SU-DHL-6 (cell line): ENCODE measurements around the gene RNF181.
A peak's percentile ranks its signal among the peaks of the same experiment; 100 is the strongest.

ENCODE experiments used
- H2AFZ ChIP-seq: fragments of 200-600 bp; sonication (generic); 2 replicates; pipeline ENCODE4 v1.6.1; 2014; ENCODE audit warnings: low read depth, mild to moderate bottlenecking, moderate library complexity, mixed read lengths, antibody characterized with exemption, low read length; ENCODE audit not compliant: severe bottlenecking
- H3F3A ChIP-seq: fragments of 200-600 bp; shearing (Covaris generic); 2 replicates; pipeline ENCODE4 v1.6.0; 2016; ENCODE audit warnings: antibody characterized with exemption, mild to moderate bottlenecking; ENCODE audit not compliant: insufficient read depth
- H3K27ac ChIP-seq: fragments of 200-600 bp; sonication (generic); 2 replicates; pipeline ENCODE4 v1.5.1; 2016; ENCODE audit warnings: low read depth, mild to moderate bottlenecking, low read length, moderate library complexity, mixed read lengths
- H3K27me3 ChIP-seq: fragments of 200-600 bp; sonication (generic), shearing (Covaris generic); 2 replicates; pipeline ENCODE4 v1.6.0; 2014; ENCODE audit warnings: mild to moderate bottlenecking, low read length
- H3K36me3 ChIP-seq: fragments of 200-600 bp; sonication (generic); 2 replicates; pipeline ENCODE4 v1.6.1; 2014; ENCODE audit warnings: mild to moderate bottlenecking, low read length, mixed read lengths
- H3K4me2 ChIP-seq: fragments of 300-600, 200-600 bp; shearing (Covaris generic), sonication (generic); 2 replicates; pipeline ENCODE4 v1.6.0; 2014; ENCODE audit warnings: low read length, low read depth, mild to moderate bottlenecking; ENCODE audit not compliant: poor library complexity, severe bottlenecking
- H3K4me3 ChIP-seq: fragments of 200-600 bp; sonication (generic); 2 replicates; pipeline ENCODE4 v1.5.1; 2014; ENCODE audit warnings: antibody characterized with exemption, low read length, mild to moderate bottlenecking, mixed read lengths; ENCODE audit not compliant: insufficient read depth, poor library complexity, severe bottlenecking
- H3K79me2 ChIP-seq: fragments of 200-600 bp; sonication (generic); 2 replicates; pipeline ENCODE4 v1.6.1; 2014; ENCODE audit warnings: mild to moderate bottlenecking, low read length, moderate library complexity; ENCODE audit not compliant: insufficient read depth
- H3K9ac ChIP-seq: fragments of 200-600 bp; sonication (generic); 2 replicates; pipeline ENCODE4 v1.7.0; 2014; ENCODE audit warnings: mild to moderate bottlenecking, low read length
- H3K9me2 ChIP-seq: fragments of 200-600 bp; sonication (generic); replicated peaks from 2 replicates; pipeline ENCODE4 v1.6.1; 2014; ENCODE audit warnings: low read length; ENCODE audit not compliant: insufficient read depth
- H3K9me3 ChIP-seq: fragments of 200-600 bp; sonication (generic); 2 replicates; pipeline ENCODE4 v1.6.1; 2014; ENCODE audit warnings: low read length, mixed read lengths; ENCODE audit not compliant: insufficient read depth
- H4K20me1 ChIP-seq: fragments of 200-600 bp; sonication (generic); 2 replicates; pipeline ENCODE4 v1.6.1; 2014; ENCODE audit warnings: low read depth, mild to moderate bottlenecking, antibody characterized with exemption, low read length, moderate library complexity, mixed read lengths
- CTCF ChIP-seq: fragments of 200-600 bp; sonication (generic); IDR thresholded peaks from one replicate; pipeline ENCODE4 v1.5.1; 2017; ENCODE audit warnings: antibody characterized with exemption, mild to moderate bottlenecking, low read length, moderate library complexity; ENCODE audit not compliant: insufficient read depth, poor library complexity, severe bottlenecking
- EZH2phosphoT487 ChIP-seq: fragments of 200-600 bp; sonication (generic), shearing (Covaris generic); conservative IDR thresholded peaks from 2 replicates; pipeline ENCODE4 v1.6.1; 2018; ENCODE audit warnings: mild to moderate bottlenecking, antibody characterized with exemption, low read length, moderate library complexity, mixed read lengths

Gene RNF181

GRCh38 chr2:85607268-85608215, 12.0 kb downstream of the RNF181 start:
- Histone ChIP-seq H3K9ac (no peak overlapping the region), H3K79me2 (peaks cover 10% of the 10 kb centered on the region), H4K20me1 (no peaks in the 10 kb centered on the region), H3F3A (no peaks in the 10 kb centered on the region), H3K9me2 (no peaks in the 10 kb centered on the region), H3K4me3 (no peak overlapping the region), H3K9me3 (no peaks in the 10 kb centered on the region), H2AFZ (no peak overlapping the region), H3K27ac (no peak overlapping the region), H3K4me2 (no peak overlapping the region), H3K36me3 (no peaks in the 10 kb centered on the region), H3K27me3 (no peaks in the 10 kb centered on the region)
- no peak for TF ChIP-seq CTCF
- TF ChIP-seq EZH2phosphoT487: no peak

GRCh38 chr2:85611217-85611704, 15.7 kb downstream of the RNF181 start:
- Histone ChIP-seq H3K4me2 (peak overlapping the region; percentile 84), H3K9me3 (no peaks in the 10 kb centered on the region), H3K36me3 (no peaks in the 10 kb centered on the region), H3K27me3 (no peaks in the 10 kb centered on the region), H3K79me2 (peaks cover 13% of the 10 kb centered on the region), H4K20me1 (no peaks in the 10 kb centered on the region), H3K4me3 (peak overlapping the region; percentile 73), H3K27ac (peak overlapping the region; percentile 34), H3F3A (peaks cover 11% of the 10 kb centered on the region; the same call in 1 of the 2 replicates), H2AFZ (peak overlapping the region; percentile 42), H3K9ac (peak overlapping the region; percentile 77), H3K9me2 (no peaks in the 10 kb centered on the region)
- TF ChIP-seq EZH2phosphoT487: no peak

- Histone ChIP-seq H3K9me2 (no peaks in the 10 kb centered on the region), H3K4me2 (peak within 1 kb of the TSS; percentile 84), H3K27ac (peak within 1 kb of the TSS; percentile 51), H3K79me2 (peaks cover 20% of the 10 kb centered on the region), H3K9me3 (no peaks in the 10 kb centered on the region), H3K36me3 (peaks cover under 1% of the 10 kb centered on the region; the same call in 1 of the 2 replicates), H2AFZ (peak within 1 kb of the TSS; percentile 42), H3K27me3 (no peaks in the 10 kb centered on the region), H3K4me3 (peak within 1 kb of the TSS; percentile 73), H4K20me1 (peaks cover 2% of the 10 kb centered on the region; the same call in 1 of the 2 replicates), H3K9ac (peak within 1 kb of the TSS; percentile 77), H3F3A (peaks cover 12% of the 10 kb centered on the region; the same call in 1 of the 2 replicates)
- no peak for TF ChIP-seq EZH2phosphoT487
- no peak for TF ChIP-seq CTCF
Observed at GRCh38 chr2:85611705-85612587, 16.4 kb downstream of the RNF181 start, which contains the start of gene C2orf68. Gene C2orf68, minus strand, starts transcription at chr2:85612066. Its CDS starts 82 bp downstream, at chr2:85611984.
